Raji (cell line): ENCODE data around the gene SSU72.
A peak's percentile ranks its signal among the peaks of the same experiment; 100 is the strongest.

Experiments used
- POLR2A ChIP-seq: IDR thresholded peaks from 2 replicates; pipeline ENCODE4 v1.6.1; 2011; ENCODE audit warnings: low read depth, low read length, control low read depth; ENCODE audit not compliant: insufficient read depth

Gene SSU72

DNA sequence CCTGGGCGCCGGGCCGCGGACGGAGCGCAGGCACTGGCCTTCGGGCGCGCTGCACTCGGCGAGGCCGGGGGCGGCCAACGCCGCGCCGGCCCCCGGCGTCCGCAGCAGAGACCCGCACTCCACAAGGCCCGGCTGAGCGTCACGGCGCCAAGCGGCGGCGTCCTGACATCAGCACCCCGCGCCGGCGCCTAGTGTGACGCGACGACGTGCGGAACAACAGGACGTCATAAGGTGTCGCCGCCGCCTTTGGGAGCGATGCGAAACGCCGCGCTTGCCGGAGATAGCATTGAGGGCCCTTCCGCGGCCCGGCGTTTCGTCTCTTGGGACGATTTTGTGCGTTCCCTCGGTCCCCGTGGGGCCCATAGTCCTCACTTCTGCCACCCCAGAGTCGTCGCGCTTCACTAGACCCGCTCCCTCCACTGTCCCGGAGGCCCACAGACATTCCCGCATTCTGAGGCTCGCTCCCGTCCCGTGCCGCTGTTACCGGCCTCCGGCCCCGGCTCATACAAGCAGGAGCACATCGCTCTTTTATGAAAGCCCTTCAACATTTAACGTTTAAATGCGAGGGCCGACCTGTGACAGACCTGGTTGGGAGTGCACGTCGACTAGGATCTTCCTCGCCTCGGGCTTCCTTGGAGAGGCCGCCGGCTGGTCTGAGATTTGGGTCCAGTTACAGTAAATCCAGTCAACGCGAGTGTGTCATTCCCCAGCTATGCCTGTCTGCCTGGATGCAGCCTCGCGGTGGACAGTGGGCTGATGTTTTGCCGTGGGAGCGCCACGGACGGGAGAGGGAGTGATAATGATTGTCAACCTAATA is at the start of gene SSU72:
SSU72 (minus strand) TSS at position 143 of the 817 bp plus-strand sequence. CDS start 306 bp downstream, outside the sequence.
- TF ChIP-seq POLR2A: peak; percentile 96

DNA sequence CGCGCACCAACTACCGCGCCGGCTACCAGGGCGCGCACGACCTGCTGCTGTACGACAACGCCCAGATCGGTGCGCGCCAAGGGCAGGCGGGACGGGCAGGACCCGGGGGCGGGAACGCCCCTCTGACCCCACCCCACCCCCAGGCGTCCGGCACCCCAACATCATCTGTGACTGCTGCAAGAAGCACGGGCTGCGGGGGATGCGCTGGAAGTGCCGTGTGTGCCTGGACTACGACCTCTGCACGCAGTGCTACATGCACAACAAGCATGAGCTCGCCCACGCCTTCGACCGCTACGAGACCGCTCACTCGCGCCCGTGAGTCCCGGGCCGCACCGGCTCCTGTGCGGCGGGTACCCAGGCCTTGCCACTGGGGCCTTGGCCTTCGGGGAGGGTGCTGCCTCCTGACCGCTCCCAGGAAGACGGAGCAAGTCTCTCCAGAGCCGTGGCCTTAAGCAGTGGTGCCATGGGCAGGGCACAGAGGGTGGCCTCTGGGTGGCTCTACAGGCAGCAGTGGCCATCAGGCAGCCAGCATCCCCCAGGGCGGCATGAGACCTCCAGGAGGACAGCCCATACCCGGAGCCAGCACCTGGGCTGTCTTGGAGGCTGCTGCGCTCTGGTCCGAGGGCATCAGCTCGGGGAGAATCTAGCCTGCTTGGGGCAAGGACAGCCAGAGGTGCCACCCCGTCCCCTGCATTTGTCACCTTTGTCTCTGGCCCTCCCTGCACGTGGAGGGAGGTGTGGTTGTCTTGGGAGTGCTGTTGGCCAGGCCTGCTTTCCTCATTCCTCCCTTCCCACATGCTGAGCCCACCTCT is 49.2 kb upstream of the SSU72 start:
- no peak for TF ChIP-seq POLR2A

DNA sequence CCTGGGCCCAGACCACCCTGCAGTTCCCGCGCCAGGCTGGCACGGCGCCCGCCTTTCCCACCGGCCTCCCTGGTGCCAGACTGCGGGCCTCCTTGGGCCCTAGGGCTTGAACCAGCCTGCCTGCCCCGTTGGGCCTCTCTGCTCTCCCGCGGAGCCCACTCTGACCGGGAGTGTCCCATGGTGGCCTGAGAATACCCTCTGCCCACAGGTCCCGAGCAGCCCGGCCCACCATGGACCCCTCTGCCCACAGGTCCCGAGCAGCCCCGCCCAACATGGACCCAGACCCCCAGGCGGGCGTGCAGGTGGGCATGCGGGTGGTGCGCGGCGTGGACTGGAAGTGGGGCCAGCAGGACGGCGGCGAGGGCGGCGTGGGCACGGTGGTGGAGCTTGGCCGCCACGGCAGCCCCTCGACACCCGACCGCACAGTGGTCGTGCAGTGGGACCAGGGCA is 48.5 kb upstream of the SSU72 start:
- TF ChIP-seq POLR2A: no peak

DNA sequence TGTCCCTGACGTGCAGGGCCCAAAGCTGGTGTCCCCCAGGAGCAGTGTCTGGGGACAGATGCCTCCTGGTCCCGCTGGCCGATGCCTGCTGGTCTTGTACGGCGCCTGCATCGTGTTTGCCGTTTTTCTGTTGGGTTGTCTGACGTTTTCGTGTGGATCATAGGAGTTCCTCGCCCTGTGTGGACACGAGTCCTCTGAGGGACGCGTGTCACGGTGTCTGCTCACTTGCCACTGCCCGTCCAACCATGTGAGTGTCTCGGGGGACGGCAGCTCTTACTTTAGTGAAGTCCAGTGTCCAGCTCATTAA is 48.1 kb upstream of the SSU72 start:
- TF ChIP-seq POLR2A: no peak

DNA sequence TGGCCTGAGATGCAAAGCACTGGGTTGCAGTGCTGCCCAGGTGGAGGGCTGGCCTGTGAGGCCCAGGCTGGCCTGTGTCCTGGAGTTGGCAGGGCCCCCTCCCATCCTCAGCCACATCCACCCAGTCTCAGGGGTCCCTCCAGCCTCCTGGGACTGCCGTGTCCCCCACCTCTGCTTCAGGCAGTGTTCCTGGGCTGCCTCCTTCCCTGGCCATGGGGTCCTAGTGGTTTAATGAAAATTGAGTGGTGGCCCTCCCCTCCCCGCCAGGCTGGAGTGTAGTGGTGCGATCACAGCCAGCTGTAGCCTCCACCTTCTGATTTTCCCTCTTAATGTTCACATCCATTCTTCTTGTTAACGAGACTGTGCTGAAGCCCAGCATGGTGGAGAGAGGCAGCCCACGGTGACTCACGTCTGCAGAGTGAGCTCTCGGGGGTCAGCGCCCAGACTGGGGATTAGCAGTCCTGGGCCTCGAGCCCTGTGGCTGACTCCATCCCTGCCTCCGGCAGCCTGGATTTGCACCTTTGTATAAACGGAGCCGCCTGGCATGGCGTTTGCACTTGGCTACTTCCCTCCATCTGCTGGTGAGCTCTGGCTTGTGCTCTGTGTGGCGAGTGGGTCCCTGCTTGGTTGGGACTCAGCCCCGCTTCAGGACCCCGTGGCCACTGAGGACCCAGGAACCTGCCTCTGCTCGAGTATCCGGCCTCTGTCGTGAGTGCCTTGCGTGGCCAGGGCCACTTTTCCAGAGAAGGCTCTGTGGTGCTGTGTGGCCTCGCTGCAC is 47.5 kb upstream of the SSU72 start:
- no peak for TF ChIP-seq POLR2A

DNA sequence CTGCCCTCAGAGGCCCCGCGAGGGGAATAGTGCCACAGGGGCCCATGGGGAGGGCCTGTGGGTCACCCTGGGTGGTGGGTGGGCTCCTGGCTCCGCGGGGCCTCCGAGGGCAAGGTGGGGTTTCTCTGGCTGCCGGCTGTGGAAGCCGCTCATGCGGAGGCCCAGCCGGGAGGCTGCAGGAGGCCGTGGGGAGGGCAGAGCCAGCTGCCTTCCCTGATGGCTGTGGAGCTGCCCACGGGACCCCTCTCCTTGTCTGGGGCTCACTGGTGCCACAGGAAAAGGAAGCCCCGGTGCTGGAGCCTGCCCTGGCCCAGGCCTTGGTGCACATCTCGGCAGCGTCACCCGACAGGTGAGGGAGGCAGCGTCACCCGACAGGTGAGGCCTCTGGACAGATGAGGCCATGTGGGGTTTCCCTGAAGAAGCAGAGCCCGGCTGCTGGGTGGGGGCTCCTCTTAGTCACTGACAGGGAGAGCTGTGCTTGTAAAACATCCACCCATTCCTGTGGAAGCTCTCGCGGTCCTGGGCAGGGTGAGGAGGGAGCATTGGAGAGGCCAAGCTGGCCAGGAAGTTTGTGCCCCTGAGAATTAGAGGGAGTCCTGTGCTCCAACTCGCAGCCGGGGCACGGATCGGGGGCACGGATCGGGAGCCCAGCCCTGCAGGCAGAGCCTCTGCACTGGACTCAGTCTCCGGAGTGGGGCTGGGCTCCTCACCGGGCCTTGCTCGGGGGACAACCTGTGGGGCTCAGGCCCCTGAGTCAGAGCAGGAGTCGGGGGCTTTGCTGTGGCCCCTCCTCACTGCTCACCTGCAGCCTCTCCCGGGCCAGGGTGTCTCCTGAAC is 46.7 kb upstream of the SSU72 start:
- TF ChIP-seq POLR2A: no peak

DNA sequence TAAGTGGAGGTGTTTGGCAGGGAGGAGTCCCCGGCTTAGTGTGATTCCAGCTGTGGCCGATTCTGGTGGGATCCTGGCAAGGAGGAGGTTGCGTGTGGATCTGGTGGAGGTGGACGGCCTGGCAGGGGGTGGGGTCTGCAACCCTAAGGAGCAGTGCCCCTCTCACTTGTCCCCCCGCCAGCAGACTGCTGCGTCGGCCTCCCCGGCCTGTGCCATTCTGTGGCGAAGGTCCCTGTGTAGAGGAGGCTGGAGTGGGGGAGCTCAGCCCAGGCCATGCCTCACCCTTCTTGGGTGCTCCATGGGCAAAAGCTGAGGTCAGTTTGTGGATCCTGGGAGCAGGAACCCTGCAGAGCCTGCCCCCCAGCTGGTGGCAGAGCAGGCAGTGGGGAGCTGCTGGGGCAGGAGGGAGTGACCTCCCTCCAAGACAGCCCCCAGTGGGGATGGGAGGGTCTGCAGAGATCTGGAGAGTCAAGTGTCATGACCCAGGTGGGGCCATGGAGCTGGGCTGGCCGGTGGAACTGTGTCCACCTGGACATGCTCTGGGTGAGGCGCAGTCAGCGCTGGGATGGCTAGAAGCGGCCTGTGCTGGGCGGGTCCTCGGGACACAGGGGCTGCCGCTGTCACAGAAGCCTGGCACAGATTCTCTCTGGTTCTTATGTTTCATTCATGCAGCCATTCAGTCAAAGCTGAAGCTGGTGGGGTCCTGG is 45.9 kb upstream of the SSU72 start:
- no peak for TF ChIP-seq POLR2A

DNA sequence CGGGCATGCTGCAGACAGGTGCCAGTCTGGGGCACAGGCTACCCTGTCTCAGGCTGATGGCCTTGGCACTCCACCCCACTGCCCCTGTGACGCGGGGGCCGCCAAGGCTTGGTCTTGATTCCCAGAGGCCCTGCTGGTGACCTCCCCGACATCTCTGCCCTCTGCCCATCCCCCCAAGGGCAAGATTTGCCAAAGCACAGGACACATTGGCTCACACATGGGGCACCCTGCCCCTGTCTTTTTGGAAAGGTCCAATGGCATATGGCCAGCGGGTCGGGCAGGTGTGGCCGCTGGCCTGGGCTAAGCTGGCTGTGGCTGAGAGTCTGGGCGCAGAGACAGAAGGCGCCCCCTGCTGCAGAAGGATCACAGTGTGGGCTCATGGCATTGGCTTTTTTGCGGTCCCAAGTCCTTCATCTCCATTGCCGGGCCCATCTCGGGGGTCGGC is 45.3 kb upstream of the SSU72 start:
- TF ChIP-seq POLR2A: no peak

DNA sequence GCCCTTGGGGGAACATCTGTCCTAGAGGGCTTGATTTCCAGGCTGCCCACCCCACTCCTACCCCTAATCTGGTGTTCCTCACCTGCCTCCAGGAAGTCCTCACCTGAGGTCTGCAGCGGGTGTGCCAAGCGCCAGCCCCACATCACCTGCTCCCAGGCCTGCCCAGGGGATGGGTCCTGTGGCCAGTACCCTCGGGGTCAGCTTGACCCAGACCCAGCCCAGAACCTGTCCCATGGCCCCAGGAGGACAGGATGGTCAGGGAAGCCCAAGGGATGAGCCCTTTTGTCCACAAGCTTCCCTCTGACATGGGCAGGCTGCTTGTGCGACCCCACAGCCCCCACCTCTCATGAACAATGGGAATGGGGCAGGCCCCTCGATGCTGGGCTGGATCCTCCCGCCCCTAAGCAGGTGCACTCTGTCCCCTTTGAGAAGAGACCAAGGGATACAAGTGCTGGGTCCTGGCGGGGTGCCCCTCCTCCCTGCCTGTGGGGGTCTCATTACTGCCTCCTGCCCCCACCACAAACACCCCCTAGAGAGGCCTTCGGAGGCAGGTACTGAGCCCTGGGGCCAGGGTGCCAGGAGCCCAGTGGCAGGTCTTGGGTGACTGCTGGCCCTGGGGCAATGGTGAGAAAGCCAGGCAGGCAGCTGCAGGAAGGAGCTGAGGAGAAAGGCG is 43.9 kb upstream of the SSU72 start:
- TF ChIP-seq POLR2A: no peak

DNA sequence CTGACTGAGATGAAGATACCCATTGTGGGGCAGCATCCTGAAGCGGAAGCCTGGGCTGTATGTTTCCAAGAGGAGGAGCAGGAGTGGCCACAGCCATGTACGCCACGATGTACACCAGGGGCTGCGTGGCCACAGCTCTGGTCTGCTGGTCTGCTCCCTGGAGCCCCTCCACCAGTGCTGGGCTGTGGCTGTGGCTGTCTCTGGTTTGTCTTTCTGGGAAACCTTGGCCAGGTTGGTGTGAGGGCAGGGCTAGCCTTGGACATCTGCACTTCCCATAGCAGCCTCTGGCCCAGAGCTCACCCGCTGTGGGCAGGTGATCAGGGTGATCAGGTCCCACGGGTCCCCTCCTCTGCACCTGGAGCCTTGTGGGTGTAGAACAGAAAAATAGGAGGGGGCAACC is 43.3 kb upstream of the SSU72 start:
- TF ChIP-seq POLR2A: no peak

DNA sequence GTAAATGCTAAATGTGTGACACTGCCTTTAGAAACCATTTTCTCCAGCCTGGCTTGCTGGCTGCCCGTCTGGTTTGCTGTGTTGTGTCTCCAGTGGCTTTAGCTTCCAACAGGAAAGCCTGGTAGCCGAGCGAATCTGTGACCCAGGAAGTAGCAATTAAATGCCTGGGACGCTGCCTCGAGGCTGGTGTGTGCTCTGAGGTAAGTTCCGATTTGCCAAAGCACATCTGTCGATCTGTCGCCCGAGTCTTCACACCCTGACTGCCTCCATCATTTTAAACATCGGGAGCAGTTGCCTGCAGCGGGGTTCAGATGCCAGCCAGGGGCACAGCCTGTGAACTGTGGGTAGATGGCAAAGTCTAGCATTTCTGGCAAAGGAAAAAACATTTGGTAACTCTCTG is 42.9 kb upstream of the SSU72 start:
- no peak for TF ChIP-seq POLR2A

DNA sequence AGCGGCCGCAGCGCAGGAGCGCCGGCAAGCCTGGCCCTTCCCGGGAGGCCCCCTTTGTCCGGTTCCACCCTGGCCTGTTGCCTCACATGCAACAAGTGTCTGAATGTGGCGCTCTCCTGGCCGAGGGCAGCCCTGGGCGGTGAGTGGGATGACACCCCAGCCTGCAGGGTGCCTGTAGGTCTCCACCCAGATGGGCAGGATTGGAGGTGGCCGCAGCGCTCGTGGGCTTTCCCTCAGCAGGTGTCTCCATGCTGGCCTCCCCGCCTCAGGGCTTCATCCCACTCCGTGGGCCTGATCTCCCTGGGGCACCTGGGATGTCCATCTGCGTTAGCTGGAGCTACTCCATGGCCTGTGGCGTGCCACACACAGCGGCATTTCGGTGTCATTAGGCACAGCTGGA is 42.2 kb upstream of the SSU72 start:
- TF ChIP-seq POLR2A: no peak

DNA sequence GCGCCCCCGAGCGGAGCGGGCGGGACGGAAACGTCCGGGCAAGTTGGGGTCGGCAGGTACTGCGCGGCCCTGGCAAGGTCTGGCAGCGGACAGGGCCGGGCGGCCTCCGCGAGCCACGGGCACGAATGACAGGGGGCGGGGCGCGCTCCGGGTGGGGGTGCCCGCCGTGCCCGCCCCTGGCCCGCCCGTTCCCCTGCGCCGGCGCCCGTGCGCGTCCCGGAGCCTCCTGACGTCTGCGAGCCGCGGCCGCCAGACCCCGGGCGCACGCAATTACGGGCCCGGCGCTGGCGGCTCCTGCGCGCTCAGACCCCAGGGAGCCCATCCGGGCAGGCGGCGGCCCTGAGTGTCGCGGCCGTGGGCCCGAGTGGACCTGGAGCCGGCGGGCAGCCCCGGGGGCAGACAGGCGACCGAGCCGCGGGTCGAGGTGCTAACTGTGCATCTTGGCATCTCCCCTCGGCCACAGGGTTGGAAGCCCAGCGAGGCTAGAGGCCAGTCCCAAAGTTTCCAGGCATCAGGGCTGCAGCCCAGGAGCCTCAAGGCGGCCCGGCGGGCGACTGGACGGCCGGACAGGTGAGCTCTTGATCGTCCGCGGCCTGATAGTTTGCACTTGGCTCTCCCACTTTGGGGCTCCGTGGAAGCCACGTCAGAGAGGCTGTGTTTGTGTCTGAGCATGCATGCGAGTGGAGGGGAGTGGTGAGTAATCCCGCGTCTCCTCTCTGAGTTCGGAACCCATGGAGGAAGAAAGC is 41.6 kb upstream of the SSU72 start:
- no peak for TF ChIP-seq POLR2A
